Gastrocnemius medialis (tissue), 4 donors: ENCODE data around the gene EIPR1. TPM values are rescaled to one million over a fixed set of nuclear protein-coding genes. Genes with fewer than 3 reads are reported as not detected.

Experiments
- ATAC-seq, 2 donors: fragments of 150-250 bp; one replicate each; pipeline ENCODE4 v1.9.1; 2016
- DNase-seq, 2 donors: peaks; one replicate each; pipeline ENCODE4 v3.0.0-alpha.2; 2019
- H3K27ac ChIP-seq, 4 donors: fragments of 200-600 bp; sonication (generic); 1 replicate in 1 of 4; 2 replicates in 3 of 4; pipeline ENCODE4 v1.5.1; 2016 to 2018; ENCODE audit warnings: mild to moderate bottlenecking in 2 of 4, moderate library complexity in 1 of 4
- H3K27me3 ChIP-seq, 3 donors: fragments of 200-600 bp; sonication (generic) in 2 of 3; 1 replicate in 1 of 3; 2 replicates in 2 of 3; pipeline versions ENCODE4 v1.5.1 to v1.6.0; 2016 to 2019; ENCODE audit warnings: mild to moderate bottlenecking in 1 of 3, moderate library complexity in 1 of 3
- H3K36me3 ChIP-seq, 2 donors: fragments of 200-600 bp; sonication (generic) in 1 of 2; one replicate each; pipeline ENCODE4 v1.5.1; 2017 to 2018
- H3K4me1 ChIP-seq, 2 donors: fragments of 200-600 bp; sonication (generic) in 1 of 2; one replicate each; pipeline ENCODE4 v1.5.1; 2016 to 2017; ENCODE audit warnings: mild to moderate bottlenecking in 2 of 2
- H3K4me3 ChIP-seq, 4 donors: fragments of 200-600 bp; sonication (generic) in 3 of 4; 1 replicate in 1 of 4; 2 replicates in 3 of 4; pipeline ENCODE4 v1.5.1; 2016 to 2019; ENCODE audit warnings: mild to moderate bottlenecking in 2 of 4
- H3K9me3 ChIP-seq, 3 donors: fragments of 200-600 bp; sonication (generic) in 2 of 3; 1 replicate in 1 of 3; 2 replicates in 2 of 3; pipeline ENCODE4 v1.5.1; 2016 to 2019
- CTCF ChIP-seq, 5 experiments: fragments of 450-650 bp in 3 of 5; fragments of 200-600 bp in 2 of 5; sonication (generic) in 2 of 5; IDR thresholded peaks in 4 of 5; conservative IDR thresholded peaks in 1 of 5; 1 replicate in 4 of 5; 2 replicates in 1 of 5; pipeline ENCODE4 v1.5.1; 2016 to 2019; ENCODE audit warnings: antibody characterized with exemption in 5 of 5, mild to moderate bottlenecking in 3 of 5, moderate library complexity in 3 of 5
- POLR2A ChIP-seq, 2 donors: fragments of 450-650 bp; IDR thresholded peaks; one replicate each; pipeline ENCODE4 v1.6.1; 2017; ENCODE audit warnings: antibody characterized with exemption in 2 of 2, mild to moderate bottlenecking in 2 of 2, moderate library complexity in 2 of 2
- in situ Hi-C, 4 donors: fragments of 200-750 bp; cut with MboI; loops; one replicate each; pipeline versions ENCODE4 v1.15.0 to v1.8.0; 2017; ENCODE audit warnings: low sequenced_read_pairs in 4 of 4
- intact Hi-C: fragments of 100-400 bp; cut with DNase I; formaldehyde crosslinking; loops from one replicate; pipeline ENCODE4 v1.15.1; 2023; ENCODE audit warnings: low total_unique reads
- total RNA-seq, 4 donors: library from RNA; depleted of rRNA; stranded (reverse); fragments of >200 nt; gene quantifications; one replicate each; pipeline versions ENCODE4 v1.1.0 to v1.2.3, GENCODE V29; 2016

EIPR1 gene
- total RNA-seq, 4 donors from 2014 or later, result 23.2 to 30.5 (median 24.4) TPM

GRCh38 chr2:3326871-3327270, 50.7 kb downstream of the EIPR1 start:
- H3K27me3 ChIP-seq, result no peaks in the 10 kb centered on the region
- in situ Hi-C loops, result no loop called here
- H3K36me3 ChIP-seq, result no peaks in the 10 kb centered on the region
- no peak overlapping the region for H3K27ac ChIP-seq
- H3K9me3 ChIP-seq, result no peaks in the 10 kb centered on the region
- DNase-seq (no peak), ATAC-seq (no peak)
- H3K4me3 ChIP-seq, result no peak overlapping the region
- intact Hi-C loops, result no loop called here
- no peaks in the 10 kb centered on the region for H3K4me1 ChIP-seq
- no peak for TF ChIP-seq CTCF (IDR thresholded peaks at IDR 0.05 in 4 of 5, conservative IDR thresholded peaks at IDR 0.05 in 1 of 5)
- TF ChIP-seq POLR2A (IDR thresholded peaks at IDR 0.05), result no peak

- Histone ChIP-seq H3K9me3 (no peaks in the 10 kb centered on the region), H3K27ac (no peak overlapping the region), H3K36me3 (no peaks in the 10 kb centered on the region), H3K27me3 (no peaks in the 10 kb centered on the region), H3K4me3 (no peak overlapping the region), H3K4me1 (no peaks in the 10 kb centered on the region)
- ATAC-seq (no peak), DNase-seq (no peak)
- intact Hi-C loops (no loop called here), in situ Hi-C loops (no loop called here)
- TF ChIP-seq CTCF (IDR thresholded peaks at IDR 0.05 in 4 of 5, conservative IDR thresholded peaks at IDR 0.05 in 1 of 5) (no peak), POLR2A (IDR thresholded peaks at IDR 0.05) (no peak)
Observed at GRCh38 chr2:3326182-3326537, 51.5 kb downstream of the EIPR1 start.

GRCh38 chr2:3325458-3326181, 52.0 kb downstream of the EIPR1 start:
- no peak for TF ChIP-seq CTCF (IDR thresholded peaks at IDR 0.05 in 4 of 5, conservative IDR thresholded peaks at IDR 0.05 in 1 of 5)
- no peak for TF ChIP-seq POLR2A (IDR thresholded peaks at IDR 0.05)
- ATAC-seq, result no peak
- Histone ChIP-seq H3K36me3 (no peaks in the 10 kb centered on the region), H3K27ac (no peak overlapping the region), H3K9me3 (no peaks in the 10 kb centered on the region), H3K4me1 (no peaks in the 10 kb centered on the region), H3K4me3 (no peak overlapping the region), H3K27me3 (no peaks in the 10 kb centered on the region)
- in situ Hi-C loops, result no loop called here
- intact Hi-C loops, result no loop called here
- no peak for DNase-seq

- ATAC-seq (no peak), DNase-seq (no peak)
- H3K4me1 ChIP-seq, result no peaks in the 10 kb centered on the region
- no peak overlapping the region for H3K27ac ChIP-seq
- no peaks in the 10 kb centered on the region for H3K9me3 ChIP-seq
- in situ Hi-C loops (no loop called here), intact Hi-C loops (no loop called here)
- H3K36me3 ChIP-seq, result no peaks in the 10 kb centered on the region
- no peak overlapping the region for H3K4me3 ChIP-seq
- H3K27me3 ChIP-seq, result no peaks in the 10 kb centered on the region
- no peak for TF ChIP-seq POLR2A (IDR thresholded peaks at IDR 0.05)
- TF ChIP-seq CTCF (IDR thresholded peaks at IDR 0.05 in 4 of 5, conservative IDR thresholded peaks at IDR 0.05 in 1 of 5), result no peak
Observed at GRCh38 chr2:3324404-3325281, 53.0 kb downstream of the EIPR1 start.
